GM12801 (cell line): ENCODE data around the gene SNX5.

Experiments used
- TF ChIP-seq, protein P1 (sequence below): IDR thresholded peaks from one replicate; pipeline ENCODE4 v1.5.1; 2011; ENCODE audit warnings: control low read depth; ENCODE audit not compliant: insufficient read length; ENCODE audit errors: extremely low read depth

Gene SNX5

GRCh38 chr20:17968366-17969277 is at the start of gene SNX5, which contains the start of gene MGME1:
Gene SNX5 (minus strand): TSS chr20:17968794. CDS start chr20:17968425, 369 bp downstream.
Gene MGME1 (plus strand): TSS chr20:17969018. CDS start chr20:17969860, 842 bp downstream.
- TF ChIP-seq, protein P1, sequence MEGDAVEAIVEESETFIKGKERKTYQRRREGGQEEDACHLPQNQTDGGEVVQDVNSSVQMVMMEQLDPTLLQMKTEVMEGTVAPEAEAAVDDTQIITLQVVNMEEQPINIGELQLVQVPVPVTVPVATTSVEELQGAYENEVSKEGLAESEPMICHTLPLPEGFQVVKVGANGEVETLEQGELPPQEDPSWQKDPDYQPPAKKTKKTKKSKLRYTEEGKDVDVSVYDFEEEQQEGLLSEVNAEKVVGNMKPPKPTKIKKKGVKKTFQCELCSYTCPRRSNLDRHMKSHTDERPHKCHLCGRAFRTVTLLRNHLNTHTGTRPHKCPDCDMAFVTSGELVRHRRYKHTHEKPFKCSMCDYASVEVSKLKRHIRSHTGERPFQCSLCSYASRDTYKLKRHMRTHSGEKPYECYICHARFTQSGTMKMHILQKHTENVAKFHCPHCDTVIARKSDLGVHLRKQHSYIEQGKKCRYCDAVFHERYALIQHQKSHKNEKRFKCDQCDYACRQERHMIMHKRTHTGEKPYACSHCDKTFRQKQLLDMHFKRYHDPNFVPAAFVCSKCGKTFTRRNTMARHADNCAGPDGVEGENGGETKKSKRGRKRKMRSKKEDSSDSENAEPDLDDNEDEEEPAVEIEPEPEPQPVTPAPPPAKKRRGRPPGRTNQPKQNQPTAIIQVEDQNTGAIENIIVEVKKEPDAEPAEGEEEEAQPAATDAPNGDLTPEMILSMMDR: no peak

- TF ChIP-seq, protein P1: no peak
Measured at GRCh38 chr20:18018100-18018499, 49.5 kb upstream of the SNX5 start.

- TF ChIP-seq, protein P1: no peak
Measured at GRCh38 chr20:18016772-18017171, 48.2 kb upstream of the SNX5 start.

DNA sequence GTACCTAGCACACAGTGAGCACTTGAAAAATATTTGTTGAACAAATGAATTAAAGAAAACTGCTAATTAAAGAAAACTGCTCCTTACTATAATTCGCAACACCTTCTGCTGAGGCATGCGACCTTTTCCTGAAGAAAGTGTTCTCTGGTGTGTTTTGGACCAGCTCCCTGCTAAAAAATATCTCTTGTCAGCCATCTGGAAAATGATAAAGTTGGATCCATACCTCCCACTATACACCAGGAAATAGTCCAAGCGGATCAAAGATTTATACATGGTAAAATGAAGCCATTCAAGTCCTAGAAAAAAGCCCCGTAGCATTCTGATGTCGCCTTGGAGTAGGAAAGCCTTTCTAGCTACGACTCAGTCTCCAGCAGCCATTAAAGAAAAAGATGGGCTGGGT is 45.8 kb upstream of the SNX5 start:
- TF ChIP-seq, protein P1: no peak

DNA sequence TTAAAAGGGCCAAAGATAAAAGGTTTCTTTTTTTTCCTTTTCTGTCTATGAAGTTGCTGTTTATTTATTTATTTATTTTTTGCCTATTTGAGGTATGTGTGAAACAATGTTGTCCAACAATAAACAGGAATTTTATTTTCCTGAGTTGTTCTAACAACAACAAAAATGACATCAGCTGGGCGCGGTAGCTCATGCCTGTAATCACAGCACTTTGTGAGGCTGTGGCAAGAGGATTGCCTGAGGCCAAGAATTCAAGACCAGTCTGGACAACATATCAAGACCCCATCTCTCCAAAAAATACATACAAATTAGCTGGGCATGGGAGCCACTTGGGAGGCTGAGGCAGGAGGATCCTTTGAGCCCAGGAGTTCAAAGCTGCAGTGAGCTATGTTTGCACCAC is 44.3 kb upstream of the SNX5 start:
- TF ChIP-seq, protein P1: no peak

DNA sequence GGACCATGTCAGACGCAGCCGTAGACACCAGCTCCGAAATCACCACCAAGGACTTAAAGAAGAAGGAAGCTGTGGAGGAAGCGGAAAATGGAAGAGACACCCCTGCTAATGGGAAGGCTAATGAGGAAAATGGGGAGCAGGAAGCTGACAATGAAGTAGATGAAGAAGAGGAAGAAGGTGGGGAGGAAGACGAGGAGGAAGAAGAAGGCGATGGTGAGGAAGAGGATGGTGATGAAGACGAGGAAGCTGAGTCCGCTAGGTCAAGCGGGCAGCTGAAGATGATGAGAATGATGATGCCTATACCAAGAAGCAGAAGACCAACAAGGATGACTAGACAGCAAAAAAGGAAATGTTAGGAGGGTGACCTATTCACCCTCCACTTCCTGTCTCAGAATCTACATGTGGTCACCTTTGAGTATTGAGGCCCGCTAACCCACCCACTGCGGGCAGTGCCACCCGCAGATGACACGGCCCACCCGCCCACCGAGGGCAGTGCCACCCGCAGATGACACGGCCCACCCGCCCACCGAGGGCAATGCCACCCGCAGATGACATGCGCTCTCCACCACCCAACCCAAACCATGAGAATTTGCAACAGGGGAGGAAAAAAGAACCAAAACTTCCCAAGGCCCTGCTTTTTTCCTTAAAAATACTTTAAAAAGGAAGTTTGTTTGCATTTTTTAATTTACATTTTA is 43.5 kb upstream of the SNX5 start:
- TF ChIP-seq, protein P1: no peak

GRCh38 chr20:18011482-18011881 is 42.9 kb upstream of the SNX5 start:
- TF ChIP-seq, protein P1: no peak
